Karpas-422 (cell line): ENCODE results near the gene SLC39A11. TPM values are rescaled to one million over a fixed set of nuclear protein-coding genes. Genes with fewer than 3 reads are reported as not detected.

Experiments used
- DNase-seq: peaks from one replicate; pipeline ENCODE4 v3.0.0-alpha.2; 2015
- H2AFZ ChIP-seq: fragments of 200-600 bp; sonication (generic); 2 replicates; pipeline ENCODE4 v1.6.1; 2014; ENCODE audit warnings: antibody characterized with exemption, low read length, mixed read lengths
- H3K27ac ChIP-seq: fragments of 200-600 bp; sonication (generic); 2 replicates; pipeline ENCODE4 v1.5.1; 2014; ENCODE audit warnings: mild to moderate bottlenecking, low read length, moderate library complexity
- H3K27me3 ChIP-seq: fragments of 200-600 bp; sonication (generic); 2 replicates; pipeline ENCODE4 v1.6.1; 2014; ENCODE audit warnings: low read length, mixed read lengths
- H3K36me3 ChIP-seq: fragments of 200-600 bp; sonication (generic); 2 replicates; pipeline ENCODE4 v1.6.1; 2014; ENCODE audit warnings: low read length, mixed read lengths; ENCODE audit not compliant: insufficient read depth
- H3K4me1 ChIP-seq: fragments of 200-600 bp; sonication (generic); 2 replicates; pipeline ENCODE4 v1.6.1; 2014; ENCODE audit warnings: mild to moderate bottlenecking, low read length, mixed read lengths
- H3K4me2 ChIP-seq: fragments of 200-600 bp; sonication (generic); 2 replicates; pipeline ENCODE4 v1.6.1; 2014; ENCODE audit warnings: low read length, low read depth, mild to moderate bottlenecking; ENCODE audit not compliant: poor library complexity, severe bottlenecking
- H3K4me3 ChIP-seq: fragments of 200-600 bp; sonication (generic); 2 replicates; pipeline ENCODE4 v1.5.1; 2014; ENCODE audit warnings: mild to moderate bottlenecking, antibody characterized with exemption, low read length, mixed read lengths
- H3K79me2 ChIP-seq: fragments of 200-600 bp; sonication (generic); 2 replicates; pipeline ENCODE4 v1.6.1; 2014; ENCODE audit warnings: mild to moderate bottlenecking, low read length, mixed read lengths
- H3K9ac ChIP-seq: fragments of 200-600 bp; sonication (generic); 2 replicates; pipeline ENCODE4 v1.6.0; 2014; ENCODE audit warnings: low read length
- H3K9me2 ChIP-seq: fragments of 200-600 bp; sonication (generic), shearing (Covaris generic); replicated peaks from 2 replicates; pipeline ENCODE4 v1.6.0; 2014; ENCODE audit warnings: mild to moderate bottlenecking, low read length, moderate library complexity; ENCODE audit not compliant: insufficient read depth
- H3K9me3 ChIP-seq: fragments of 300-700, 200-600 bp; sonication (generic); 2 replicates; pipeline ENCODE4 v1.6.1; 2014; ENCODE audit warnings: low read length, mixed read lengths
- H4K20me1 ChIP-seq: fragments of 200-600 bp; sonication (generic); 2 replicates; pipeline ENCODE4 v1.6.1; 2014; ENCODE audit warnings: mild to moderate bottlenecking, antibody characterized with exemption, low read length, low read depth; ENCODE audit not compliant: insufficient read depth
- total RNA-seq: library from RNA; depleted of rRNA; stranded (reverse); fragments of >200 nt; shearing (Covaris generic); gene quantifications from 2 replicates; pipeline ENCODE4 v1.2.3, GENCODE V29; 2014; ENCODE audit warnings: low replicate concordance

SLC39A11 gene
- total RNA-seq, 1 experiment from 2014 or later, result 49.6 TPM

DNA sequence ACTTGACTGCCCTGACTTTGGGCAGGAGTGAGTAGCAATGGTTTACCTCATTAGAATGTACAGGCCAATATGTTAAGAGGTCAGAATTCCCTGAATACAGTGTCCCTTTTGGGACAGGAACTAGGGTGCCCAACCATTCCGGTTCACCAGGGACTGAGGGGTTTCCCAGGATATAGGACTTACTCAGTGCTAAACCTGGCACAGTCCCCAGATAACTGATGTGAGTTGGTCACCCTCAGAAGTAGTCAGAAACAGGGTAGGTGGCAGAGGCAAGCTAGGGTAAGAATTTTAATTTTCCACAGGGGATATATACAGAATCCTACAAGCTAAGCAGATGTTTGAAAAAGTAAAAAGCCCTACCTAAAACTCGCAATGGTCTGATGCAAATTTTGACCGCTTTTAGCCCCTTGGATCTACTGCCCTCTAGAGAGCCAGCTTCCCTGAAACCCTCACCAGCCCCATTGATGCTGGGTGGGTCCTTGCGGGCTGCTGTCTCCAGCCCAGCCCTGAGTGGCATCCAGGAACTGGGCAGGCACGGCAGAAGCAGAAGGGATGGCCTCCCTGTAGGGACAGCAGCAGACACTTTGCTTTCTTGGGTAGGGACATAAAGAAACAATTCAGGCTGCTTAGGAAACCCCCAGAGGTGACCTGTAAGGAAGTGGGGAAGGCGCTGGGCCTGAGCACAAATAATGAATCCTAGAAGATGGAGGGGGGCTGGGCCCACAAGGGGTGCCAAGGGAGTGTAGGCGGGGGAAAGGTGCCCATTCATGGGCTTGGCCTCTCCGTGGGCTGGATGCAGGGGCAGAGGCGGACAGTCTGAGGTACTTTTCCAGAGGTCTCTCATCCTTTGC is 434.8 kb downstream of the SLC39A11 start:
- Histone ChIP-seq H3K4me3 (no peak overlapping the region), H3K9me3 (no peaks in the 10 kb centered on the region), H3K27me3 (no peaks in the 10 kb centered on the region), H3K9me2 (no peaks in the 10 kb centered on the region), H3K9ac (peak overlapping the region; percentile 32; the same call in 1 of the 2 replicates), H2AFZ (no peak overlapping the region), H3K36me3 (no peaks in the 10 kb centered on the region), H3K27ac (peak overlapping the region; percentile 68), H4K20me1 (no peaks in the 10 kb centered on the region), H3K4me1 (peaks cover 20% of the 10 kb centered on the region), H3K79me2 (no peaks in the 10 kb centered on the region), H3K4me2 (peak overlapping the region; percentile 31)
- peak; percentile 54 for DNase-seq

DNA sequence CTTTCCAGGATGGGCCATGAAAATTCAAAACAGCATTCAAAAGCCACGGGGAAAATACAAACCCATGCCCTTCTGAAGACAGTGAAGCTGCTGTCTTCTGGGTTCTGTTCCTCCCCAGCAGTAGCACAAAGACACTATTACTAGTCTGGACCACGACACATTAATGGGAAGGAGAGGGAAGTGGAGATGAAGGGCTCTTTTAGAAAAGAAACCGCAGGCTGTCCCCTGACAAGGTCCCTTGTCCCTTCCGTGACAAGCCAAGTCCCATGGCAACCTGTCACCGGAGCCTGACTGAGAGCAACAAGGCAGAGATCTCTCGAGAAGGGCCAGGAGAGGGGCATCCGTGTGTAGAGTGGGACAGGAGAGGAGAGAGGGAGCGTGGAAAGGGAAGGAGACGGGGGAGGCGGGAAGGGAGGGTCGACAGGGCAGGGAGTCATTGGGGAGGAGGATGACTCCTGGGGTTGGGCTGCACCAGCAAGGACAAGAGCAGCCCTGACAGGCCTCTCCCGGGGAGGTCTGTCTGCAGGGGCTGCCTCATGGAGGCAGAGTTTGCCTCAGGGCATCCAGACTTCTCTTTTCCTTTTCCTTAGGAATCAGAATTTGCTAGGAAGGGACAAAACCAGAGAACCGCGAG is 436.2 kb downstream of the SLC39A11 start:
- H3K4me1 ChIP-seq, result peaks cover 27% of the 10 kb centered on the region
- DNase-seq, result no peak
- H3K4me3 ChIP-seq, result no peak overlapping the region
- no peaks in the 10 kb centered on the region for H3K27me3 ChIP-seq
- H3K9me2 ChIP-seq, result no peaks in the 10 kb centered on the region
- H3K9me3 ChIP-seq, result no peaks in the 10 kb centered on the region
- H3K9ac ChIP-seq, result no peak overlapping the region
- H3K36me3 ChIP-seq, result no peaks in the 10 kb centered on the region
- no peaks in the 10 kb centered on the region for H3K79me2 ChIP-seq
- no peak overlapping the region for H3K4me2 ChIP-seq
- no peak overlapping the region for H3K27ac ChIP-seq
- H2AFZ ChIP-seq, result no peak overlapping the region
- no peaks in the 10 kb centered on the region for H4K20me1 ChIP-seq

DNA sequence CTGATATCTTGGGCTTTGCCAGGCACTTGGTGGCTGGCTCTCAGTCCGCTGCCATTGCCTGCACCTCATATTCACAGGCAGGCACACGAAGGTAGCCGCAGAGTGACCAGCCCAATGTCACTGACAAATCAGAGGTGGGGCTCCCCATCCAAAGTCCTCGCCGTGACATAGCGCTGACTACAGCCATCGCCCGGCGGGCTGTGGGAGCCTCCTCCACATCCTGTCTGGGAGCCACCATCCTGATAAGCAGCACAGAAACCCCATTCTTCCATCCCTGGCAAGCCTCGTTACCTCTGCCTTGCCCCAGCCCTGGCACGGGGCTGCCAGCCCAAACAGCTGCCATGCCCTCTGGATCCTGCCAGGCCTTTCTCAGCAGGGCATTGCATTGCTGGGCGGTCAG is 437.8 kb downstream of the SLC39A11 start:
- no peak overlapping the region for H2AFZ ChIP-seq
- H3K4me2 ChIP-seq, result no peak overlapping the region
- H3K79me2 ChIP-seq, result no peaks in the 10 kb centered on the region
- H3K4me3 ChIP-seq, result no peak overlapping the region
- no peaks in the 10 kb centered on the region for H3K36me3 ChIP-seq
- H3K9ac ChIP-seq, result no peak overlapping the region
- no peaks in the 10 kb centered on the region for H3K27me3 ChIP-seq
- H3K9me3 ChIP-seq, result no peaks in the 10 kb centered on the region
- DNase-seq, result no peak
- peaks cover 27% of the 10 kb centered on the region for H3K4me1 ChIP-seq
- H3K27ac ChIP-seq, result no peak overlapping the region
- no peaks in the 10 kb centered on the region for H4K20me1 ChIP-seq
- H3K9me2 ChIP-seq, result no peaks in the 10 kb centered on the region

DNA sequence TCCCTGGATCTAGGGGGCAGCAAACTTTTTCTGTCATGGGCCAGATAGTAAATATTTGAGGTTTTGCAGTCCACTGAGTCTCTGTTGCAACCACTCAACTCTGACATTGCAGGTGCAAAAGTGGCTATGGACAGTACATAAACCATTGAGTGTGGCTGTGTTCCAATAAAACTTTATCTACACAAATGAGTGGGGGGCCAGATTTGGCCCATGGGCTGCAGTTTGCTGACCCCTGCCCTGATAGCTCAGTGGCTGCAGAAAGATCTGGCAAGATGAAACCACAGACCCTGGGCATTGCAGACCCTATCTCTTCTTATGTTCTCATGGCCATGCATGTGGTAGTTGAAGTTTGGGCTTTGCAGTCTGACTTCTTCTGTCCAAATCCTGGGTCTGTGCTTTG is 440.5 kb downstream of the SLC39A11 start:
- H3K4me3 ChIP-seq, result no peak overlapping the region
- H3K79me2 ChIP-seq, result no peaks in the 10 kb centered on the region
- H3K9ac ChIP-seq, result no peak overlapping the region
- no peak overlapping the region for H3K27ac ChIP-seq
- no peaks in the 10 kb centered on the region for H3K36me3 ChIP-seq
- no peaks in the 10 kb centered on the region for H3K27me3 ChIP-seq
- no peak for DNase-seq
- H3K9me3 ChIP-seq, result no peaks in the 10 kb centered on the region
- no peak overlapping the region for H3K4me2 ChIP-seq
- no peak overlapping the region for H2AFZ ChIP-seq
- peaks cover 7% of the 10 kb centered on the region; the same call in 1 of the 2 replicates for H3K4me1 ChIP-seq
- H3K9me2 ChIP-seq, result no peaks in the 10 kb centered on the region
- no peaks in the 10 kb centered on the region for H4K20me1 ChIP-seq

DNA sequence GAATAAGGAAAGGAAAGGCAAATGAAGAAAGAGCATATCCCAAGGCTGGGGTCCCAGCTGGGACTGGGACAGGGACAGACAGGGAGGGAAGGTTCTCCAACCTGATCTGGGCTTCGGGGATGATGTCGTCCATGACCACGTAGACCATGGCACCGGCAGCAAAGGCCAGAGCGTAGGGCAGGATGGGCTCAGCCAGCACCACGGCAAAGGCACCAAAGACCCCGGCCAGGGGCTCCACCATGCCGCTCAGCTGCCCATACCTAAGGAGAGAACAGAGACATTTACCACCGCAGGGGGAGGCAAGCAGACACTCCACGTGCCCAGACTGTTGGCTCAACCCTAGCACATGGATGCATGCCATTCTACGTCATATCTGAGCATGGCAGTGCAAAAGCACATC is 443.8 kb downstream of the SLC39A11 start:
- Histone ChIP-seq H3K79me2 (no peaks in the 10 kb centered on the region), H3K36me3 (no peaks in the 10 kb centered on the region), H3K9me3 (no peaks in the 10 kb centered on the region), H4K20me1 (no peaks in the 10 kb centered on the region), H3K4me3 (no peak overlapping the region), H3K9me2 (no peaks in the 10 kb centered on the region), H3K27me3 (no peaks in the 10 kb centered on the region), H3K4me1 (peaks cover 7% of the 10 kb centered on the region; the same call in 1 of the 2 replicates), H2AFZ (no peak overlapping the region), H3K9ac (no peak overlapping the region), H3K4me2 (no peak overlapping the region), H3K27ac (no peak overlapping the region)
- no peak for DNase-seq

DNA sequence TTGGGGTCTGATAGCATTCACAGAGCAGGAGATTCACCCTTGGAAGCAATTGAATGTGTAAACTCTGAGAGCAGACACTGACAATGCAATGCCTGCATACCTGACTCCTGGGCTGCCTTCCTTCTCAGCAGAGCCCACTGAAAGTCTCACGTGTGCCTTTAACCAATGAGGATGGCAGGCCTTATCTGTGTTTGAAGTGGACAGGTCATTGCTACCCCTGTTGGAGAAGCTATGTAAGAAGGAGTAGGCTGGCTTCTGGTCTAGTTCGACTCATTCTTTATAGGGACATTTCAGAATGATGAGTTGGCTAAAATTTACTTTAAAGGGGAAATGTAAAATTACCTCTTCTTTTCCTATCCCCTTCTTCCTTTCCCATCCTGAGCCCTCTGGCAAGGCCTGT is 446.3 kb downstream of the SLC39A11 start:
- Histone ChIP-seq H3K4me3 (no peak overlapping the region), H3K27me3 (no peaks in the 10 kb centered on the region), H3K4me1 (no peaks in the 10 kb centered on the region), H4K20me1 (no peaks in the 10 kb centered on the region), H3K9me3 (no peaks in the 10 kb centered on the region), H3K4me2 (no peak overlapping the region), H3K9ac (no peak overlapping the region), H3K9me2 (no peaks in the 10 kb centered on the region), H3K36me3 (no peaks in the 10 kb centered on the region), H3K27ac (no peak overlapping the region), H2AFZ (no peak overlapping the region), H3K79me2 (no peaks in the 10 kb centered on the region)
- DNase-seq, result no peak

DNA sequence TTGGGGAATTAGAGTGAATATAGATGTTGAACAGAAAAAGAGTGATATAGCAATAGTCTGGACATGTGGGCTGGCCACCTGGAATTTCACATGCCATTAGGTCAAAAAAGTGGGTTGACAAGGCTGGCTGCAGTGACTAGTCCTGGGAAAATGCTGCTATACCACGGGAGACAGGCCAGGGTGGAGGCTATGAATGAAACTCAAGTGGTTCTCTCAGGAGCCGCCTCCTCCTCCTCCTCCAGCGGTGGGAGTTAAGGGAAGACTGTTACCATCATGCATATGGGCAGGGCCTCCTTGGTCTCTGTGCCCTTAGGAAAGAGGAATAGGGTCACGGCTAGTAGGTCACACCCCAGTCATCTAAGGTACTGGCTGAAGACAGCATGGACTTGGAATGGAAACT is 448.0 kb downstream of the SLC39A11 start:
- Histone ChIP-seq H3K4me3 (no peak overlapping the region), H3K27ac (no peak overlapping the region), H3K9me3 (no peaks in the 10 kb centered on the region), H4K20me1 (no peaks in the 10 kb centered on the region), H3K9ac (no peak overlapping the region), H3K4me1 (no peaks in the 10 kb centered on the region), H3K27me3 (no peaks in the 10 kb centered on the region), H3K4me2 (no peak overlapping the region), H3K9me2 (no peaks in the 10 kb centered on the region), H3K79me2 (no peaks in the 10 kb centered on the region), H2AFZ (no peak overlapping the region), H3K36me3 (no peaks in the 10 kb centered on the region)
- no peak for DNase-seq

DNA sequence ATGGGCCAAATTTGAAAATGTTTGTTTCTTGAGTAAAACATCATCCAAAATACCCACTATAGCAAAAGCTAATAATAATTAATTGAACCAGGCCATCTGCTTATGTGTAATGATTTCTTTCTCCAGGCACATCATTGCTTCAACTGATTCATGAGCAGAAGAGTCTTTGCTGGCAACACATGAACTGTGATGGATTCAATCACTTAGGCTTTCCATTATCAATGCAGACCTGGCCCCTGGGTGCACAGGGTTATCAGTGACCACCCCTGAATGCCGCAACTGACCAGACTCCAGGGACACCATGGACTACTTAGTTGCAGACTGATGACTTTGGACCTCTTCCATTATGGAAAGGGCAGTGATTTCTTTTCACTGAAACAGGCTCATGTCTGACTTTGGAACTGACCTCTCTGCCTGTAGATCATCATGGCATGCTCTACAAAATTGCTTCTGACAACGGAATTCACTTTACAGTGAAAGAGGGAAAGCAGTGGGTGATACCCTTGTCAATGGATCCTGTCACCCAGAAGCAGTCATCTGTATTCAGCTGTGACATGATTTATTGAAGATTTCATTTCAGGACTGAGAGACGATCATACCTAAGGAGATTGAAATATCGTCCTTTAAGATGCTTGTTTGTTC is 448.8 kb downstream of the SLC39A11 start:
- Histone ChIP-seq H3K27me3 (no peaks in the 10 kb centered on the region), H3K9me2 (no peaks in the 10 kb centered on the region), H3K9ac (no peak overlapping the region), H3K4me2 (no peak overlapping the region), H3K9me3 (no peaks in the 10 kb centered on the region), H3K79me2 (no peaks in the 10 kb centered on the region), H4K20me1 (no peaks in the 10 kb centered on the region), H3K4me1 (no peaks in the 10 kb centered on the region), H3K27ac (no peak overlapping the region), H3K4me3 (no peak overlapping the region), H2AFZ (no peak overlapping the region), H3K36me3 (no peaks in the 10 kb centered on the region)
- DNase-seq, result no peak
